GM23338 (cell line): ENCODE data around the gene IGF2BP3. TPM values are rescaled to one million over a fixed set of nuclear protein-coding genes. Genes with fewer than 3 reads are reported as not detected.

Experiments
- ATAC-seq: fragments of 200-7000 bp; cut with Tn5 transposase; 3 replicates; pipeline ENCODE4 v1.9.1; 2020
- DNase-seq: peaks from one replicate; pipeline ENCODE4 v3.0.0-alpha.2; 2015; ENCODE audit warnings: low spot score
- H2AFZ ChIP-seq: fragments of 200-600 bp; sonication (generic); 2 replicates; pipeline ENCODE4 v1.8.0; 2016; ENCODE audit warnings: antibody characterized with exemption, mild to moderate bottlenecking, moderate library complexity
- H3F3A ChIP-seq: fragments of 200-600 bp; sonication (generic); replicated peaks from 2 replicates; pipeline ENCODE4 v1.8.0; 2017; ENCODE audit warnings: antibody characterized with exemption, mixed run types, low read depth
- H3K27ac ChIP-seq: fragments of 200-600 bp; sonication (generic); 2 replicates; pipeline ENCODE4 v1.6.1; 2016; ENCODE audit warnings: low read depth
- H3K27me3 ChIP-seq: fragments of 200-600 bp; sonication (generic); 2 replicates; pipeline ENCODE4 v1.8.0; 2016; ENCODE audit warnings: mild to moderate bottlenecking, mixed run types, moderate library complexity; ENCODE audit not compliant: insufficient read depth
- H3K36me3 ChIP-seq: fragments of 200-600 bp; sonication (generic); 2 replicates; pipeline ENCODE4 v1.8.0; 2016; ENCODE audit warnings: mild to moderate bottlenecking; ENCODE audit not compliant: insufficient read depth
- H3K4me1 ChIP-seq: fragments of 200-600 bp; sonication (generic); 2 replicates; pipeline ENCODE4 v1.8.0; 2016; ENCODE audit warnings: mild to moderate bottlenecking, moderate library complexity; ENCODE audit not compliant: insufficient read depth
- H3K4me2 ChIP-seq: fragments of 200-600 bp; sonication (generic); 2 replicates; pipeline ENCODE4 v1.7.1; 2017; ENCODE audit warnings: mixed run types
- H3K4me3 ChIP-seq: fragments of 200-600 bp; sonication (generic); 2 replicates; pipeline ENCODE4 v1.6.1; 2016; ENCODE audit warnings: mixed run types
- H3K79me2 ChIP-seq: fragments of 200-600 bp; sonication (generic); replicated peaks from 2 replicates; pipeline ENCODE4 v1.8.0; 2017; ENCODE audit warnings: mild to moderate bottlenecking; ENCODE audit not compliant: insufficient read depth
- H3K9me2 ChIP-seq: fragments of 200-600 bp; sonication (generic); 2 replicates; pipeline ENCODE4 v1.8.0; 2017; ENCODE audit not compliant: insufficient read depth
- H4K20me1 ChIP-seq: fragments of 200-600 bp; sonication (generic); replicated peaks from 2 replicates; pipeline ENCODE4 v1.8.0; 2017; ENCODE audit warnings: mild to moderate bottlenecking; ENCODE audit not compliant: insufficient read depth
- H3K27ac Mint-ChIP-seq: 2 replicates; pipeline ENCODE4 v1.8.0; 2020; ENCODE audit warnings: inconsistent platforms, mild to moderate bottlenecking, moderate library complexity, mixed read lengths
- H3K27me3 Mint-ChIP-seq: 3 replicates; pipeline ENCODE4 v1.8.0; 2022; ENCODE audit warnings: low read depth, mild to moderate bottlenecking, moderate library complexity, mixed read lengths, inconsistent platforms; ENCODE audit not compliant: insufficient read depth, poor library complexity
- H3K36me3 Mint-ChIP-seq: 3 replicates; pipeline ENCODE4 v1.8.0; 2021; ENCODE audit warnings: low read depth, mild to moderate bottlenecking, inconsistent platforms, moderate library complexity, mixed read lengths
- H3K4me1 Mint-ChIP-seq: 3 replicates; pipeline ENCODE4 v1.8.0; 2020; ENCODE audit warnings: mild to moderate bottlenecking, inconsistent platforms, mixed read lengths
- H3K4me3 Mint-ChIP-seq: 3 replicates; pipeline ENCODE4 v1.8.0; 2021; ENCODE audit warnings: moderate library complexity, mild to moderate bottlenecking, inconsistent platforms, mixed read lengths
- H3K9me3 Mint-ChIP-seq: 3 replicates; pipeline ENCODE4 v1.8.0; 2020; ENCODE audit warnings: moderate library complexity, mild to moderate bottlenecking, inconsistent platforms, mixed read lengths
- EZH2 ChIP-seq: fragments of 200-600 bp; sonication (generic); IDR thresholded peaks from one replicate; pipeline ENCODE4 v1.8.0; 2017; ENCODE audit warnings: antibody characterized with exemption, mild to moderate bottlenecking, low read depth; ENCODE audit not compliant: unreplicated experiment
- EZH2phosphoT487 ChIP-seq: fragments of 200-600 bp; sonication (generic); IDR thresholded peaks from one replicate; pipeline ENCODE4 v1.8.1; 2018; ENCODE audit warnings: antibody characterized with exemption; ENCODE audit not compliant: unreplicated experiment
- JUNB ChIP-seq: IDR thresholded peaks from one replicate; pipeline ENCODE4 v1.6.1; 2016; ENCODE audit warnings: antibody characterized with exemption; ENCODE audit not compliant: unreplicated experiment
- STAT1 ChIP-seq: IDR thresholded peaks from one replicate; pipeline ENCODE4 v1.6.1; 2016; ENCODE audit warnings: antibody characterized with exemption; ENCODE audit not compliant: unreplicated experiment
- ZNF462 ChIP-seq: fragments of 250-450 bp; sonication (Bioruptor Pico); IDR thresholded peaks from 2 replicates; pipeline ENCODE4 v1.5.0; 2020; ENCODE audit warnings: mild to moderate bottlenecking, moderate library complexity
- polyA plus RNA-seq: library from polyadenylated mRNA; unstranded; fragments of >200 nt; fragmentation: Nextera tagmentation; extraction: Ambion mirVana; gene quantifications from 2 replicates; pipeline ENCODE4 v1.2.1, GENCODE V29; 2016
- total RNA-seq: library from RNA; depleted of rRNA; stranded (reverse); fragments of >200 nt; shearing (Covaris generic); gene quantifications from 2 replicates; pipeline ENCODE4 v1.2.3, GENCODE V29; 2014

The IGF2BP3 gene
- total and polyA plus RNA-seq, 2 experiments from 2014 or later = 52.0 to 183 TPM

GRCh38 chr7:23349484-23350157 is 120.7 kb downstream of the IGF2BP3 start:
- Histone ChIP-seq H3K27me3 (no peaks in the 10 kb centered on the region), H3F3A (peaks cover 8% of the 10 kb centered on the region; the same call in 1 of the 2 replicates), H3K36me3 (peaks cover 33% of the 10 kb centered on the region; the same call in 1 of the 2 replicates), H3K79me2 (peaks cover 20% of the 10 kb centered on the region), H4K20me1 (peaks cover 20% of the 10 kb centered on the region), H2AFZ (no peak overlapping the region), H3K4me2 (no peak overlapping the region), H3K9me2 (no peaks in the 10 kb centered on the region), H3K4me3 (no peak overlapping the region), H3K27ac (0 out of 2 replicates have a peak overlapping the region, but pooled peaks have one; percentile 39), H3K4me1 (no peaks in the 10 kb centered on the region)
- peak overlapping the region; percentile 11 for H3K27ac Mint-ChIP-seq
- no peak for DNase-seq
- TF ChIP-seq EZH2 = no peak
- TF ChIP-seq EZH2phosphoT487 = no peak
- TF ChIP-seq STAT1 = no peak
- no peak for TF ChIP-seq ZNF462 (CRISPR knock-in tag)
- no peak for TF ChIP-seq JUNB
- H3K4me1 Mint-ChIP-seq = peaks cover 16% of the 10 kb centered on the region
- H3K27me3 Mint-ChIP-seq = peaks cover 12% of the 10 kb centered on the region
- H3K9me3 Mint-ChIP-seq = no peaks in the 10 kb centered on the region
- ATAC-seq = peak; percentile 59
- peaks cover 59% of the 10 kb centered on the region for H3K36me3 Mint-ChIP-seq
- H3K4me3 Mint-ChIP-seq = no peak overlapping the region
